Measurements from ENCODE around the gene RIMKLA.

Gene RIMKLA

GRCh38 chr1:42386051-42386450 is 5.5 kb downstream of the RIMKLA start:
- DNase-seq (ENCODE audit: extremely low spot score): no peak
- TF ChIP-seq SUZ12 (IDR thresholded peaks at IDR 0.05): no peak
- no peak for TF ChIP-seq ELF4 (IDR thresholded peaks at IDR 0.05)
- TF ChIP-seq ARNT (IDR thresholded peaks at IDR 0.05): no peak
- no peak for TF ChIP-seq TARDBP (IDR thresholded peaks at IDR 0.05)
- no peak for TF ChIP-seq CTBP1 (IDR thresholded peaks at IDR 0.05; ENCODE audit: borderline replicate concordance)
- no peak for TF ChIP-seq FOXA1 (IDR thresholded peaks at IDR 0.05)
- TF ChIP-seq PKNOX1 (IDR thresholded peaks at IDR 0.05): no peak
- ChIA-PET POLR2A (no interaction called here), CTCF (interaction anchor here (0.6 kb wide), 1 partner anchor 292 kb away, joined by 3 read pairs; no protein-coding TSS in a partner anchor)

- ChIA-PET POLR2A (no interaction called here), CTCF (no interaction called here)
- TF ChIP-seq TARDBP (IDR thresholded peaks at IDR 0.05) (no peak), LEF1 (IDR thresholded peaks at IDR 0.05; ENCODE audit: borderline replicate concordance) (no peak), L3MBTL2 (conservative IDR thresholded peaks at IDR 0.05) (no peak), FOXA1 (IDR thresholded peaks at IDR 0.05) (no peak), FOXM1 (IDR thresholded peaks at IDR 0.05; ENCODE audit: borderline replicate concordance) (no peak), BHLHE40 (IDR thresholded peaks at IDR 0.05; ENCODE audit: borderline replicate concordance) (no peak), SUZ12 (IDR thresholded peaks at IDR 0.05) (no peak), ARNT (IDR thresholded peaks at IDR 0.05) (no peak), NFRKB (IDR thresholded peaks at IDR 0.05) (no peak), CTBP1 (IDR thresholded peaks at IDR 0.05; ENCODE audit: borderline replicate concordance) (no peak), ZNF384 (IDR thresholded peaks at IDR 0.05) (no peak), FOXK2 (IDR thresholded peaks at IDR 0.05) (no peak), HDGF (IDR thresholded peaks at IDR 0.05; ENCODE audit: borderline replicate concordance) (no peak), SP1 (IDR thresholded peaks at IDR 0.05) (no peak), ELF4 (IDR thresholded peaks at IDR 0.05) (no peak), PKNOX1 (IDR thresholded peaks at IDR 0.05) (no peak)
- DNase-seq (ENCODE audit: extremely low spot score): no peak
These were observed 11.7 kb downstream of the RIMKLA start for GRCh38 chr1:42392255-42392654.

- no peak for TF ChIP-seq FOXM1 (IDR thresholded peaks at IDR 0.05; ENCODE audit: borderline replicate concordance)
- no peak for TF ChIP-seq FOXA1 (IDR thresholded peaks at IDR 0.05)
- TF ChIP-seq HDGF (IDR thresholded peaks at IDR 0.05; ENCODE audit: borderline replicate concordance): no peak
- no peak for TF ChIP-seq ARNT (IDR thresholded peaks at IDR 0.05)
- TF ChIP-seq LEF1 (IDR thresholded peaks at IDR 0.05; ENCODE audit: borderline replicate concordance): no peak
- TF ChIP-seq NFRKB (IDR thresholded peaks at IDR 0.05): no peak
- no peak for TF ChIP-seq ZNF384 (IDR thresholded peaks at IDR 0.05)
- no peak for TF ChIP-seq BHLHE40 (IDR thresholded peaks at IDR 0.05; ENCODE audit: borderline replicate concordance)
- TF ChIP-seq SUZ12 (IDR thresholded peaks at IDR 0.05): no peak
- no peak for TF ChIP-seq FOXK2 (IDR thresholded peaks at IDR 0.05)
- TF ChIP-seq SP1 (IDR thresholded peaks at IDR 0.05): no peak
- TF ChIP-seq CTBP1 (IDR thresholded peaks at IDR 0.05; ENCODE audit: borderline replicate concordance): no peak
- TF ChIP-seq TARDBP (IDR thresholded peaks at IDR 0.05): no peak
- no peak for TF ChIP-seq ELF4 (IDR thresholded peaks at IDR 0.05)
- no peak for TF ChIP-seq PKNOX1 (IDR thresholded peaks at IDR 0.05)
- TF ChIP-seq L3MBTL2 (conservative IDR thresholded peaks at IDR 0.05): no peak
- ChIA-PET CTCF (no interaction called here), POLR2A (no interaction called here)
- DNase-seq (ENCODE audit: extremely low spot score): no peak
These were observed 12.6 kb downstream of the RIMKLA start for GRCh38 chr1:42392967-42393848.

- CTCF ChIA-PET: no interaction called here
- no peak for TF ChIP-seq CTBP1 (IDR thresholded peaks at IDR 0.05; ENCODE audit: borderline replicate concordance)
- no peak for TF ChIP-seq FOXK2 (IDR thresholded peaks at IDR 0.05)
- TF ChIP-seq L3MBTL2 (conservative IDR thresholded peaks at IDR 0.05): no peak
- no peak for TF ChIP-seq PKNOX1 (IDR thresholded peaks at IDR 0.05)
- no peak for TF ChIP-seq BHLHE40 (IDR thresholded peaks at IDR 0.05; ENCODE audit: borderline replicate concordance)
- no peak for TF ChIP-seq FOXM1 (IDR thresholded peaks at IDR 0.05; ENCODE audit: borderline replicate concordance)
- TF ChIP-seq NFRKB (IDR thresholded peaks at IDR 0.05): no peak
- no peak for TF ChIP-seq FOXA1 (IDR thresholded peaks at IDR 0.05)
- no peak for TF ChIP-seq LEF1 (IDR thresholded peaks at IDR 0.05; ENCODE audit: borderline replicate concordance)
- DNase-seq (ENCODE audit: extremely low spot score): no peak
- POLR2A ChIA-PET: no interaction called here
These were observed 18.9 kb downstream of the RIMKLA start for GRCh38 chr1:42399315-42400100.

- POLR2A ChIA-PET: no interaction called here
- TF ChIP-seq SUZ12 (IDR thresholded peaks at IDR 0.05) (no peak), FOXM1 (IDR thresholded peaks at IDR 0.05; ENCODE audit: borderline replicate concordance) (no peak), CTBP1 (IDR thresholded peaks at IDR 0.05; ENCODE audit: borderline replicate concordance) (no peak), BHLHE40 (IDR thresholded peaks at IDR 0.05; ENCODE audit: borderline replicate concordance) (no peak), HDGF (IDR thresholded peaks at IDR 0.05; ENCODE audit: borderline replicate concordance) (no peak), ARNT (IDR thresholded peaks at IDR 0.05) (no peak), FOXA1 (IDR thresholded peaks at IDR 0.05) (no peak), ZNF384 (IDR thresholded peaks at IDR 0.05) (no peak), SP1 (IDR thresholded peaks at IDR 0.05) (no peak)
- CTCF ChIA-PET: no interaction called here
- DNase-seq (ENCODE audit: extremely low spot score): no peak
These were observed 23.3 kb downstream of the RIMKLA start for GRCh38 chr1:42403880-42404400.
